H1 (cell line): ENCODE results near the gene EMX1. TPM values are rescaled to one million over a fixed set of nuclear protein-coding genes. Genes with fewer than 3 reads are reported as not detected.

Experiments used
- CTCF ChIA-PET: fragments of 300-600 bp; sonication (Branson Sonifier 250); formaldehyde crosslinking; loops from one replicate; lab custom pipeline; 2021; ENCODE audit not compliant: partially characterized antibody; lab: Charles Lee
- POLR2A ChIA-PET: fragments of 300-600 bp; sonication (Branson Sonifier 250); formaldehyde crosslinking; loops from one replicate; lab custom pipeline; 2021; ENCODE audit warnings: inconsistent platforms; ENCODE audit not compliant: partially characterized antibody; lab: Charles Lee
- DNase-seq, 2 experiments: peaks; one replicate each; pipeline versions ENCODE4 v3.0.0 to v3.0.0-alpha.2; 2010 to 2022; ENCODE audit warnings: low spot score in 2 of 2, low read depth in 1 of 2, mixed read lengths in 1 of 2
- FAIRE-seq: peaks from 2 replicates; lab custom pipeline; 2011; peaks lifted over from hg19 to GRCh38; lab: Jason Lieb, UNC
- H2AFZ ChIP-seq: 2 replicates; pipeline ENCODE4 v1.8.1; 2012; ENCODE audit warnings: low read length, inconsistent platforms
- H2AK5ac ChIP-seq: 2 replicates; pipeline ENCODE4 v1.6.1; 2013; ENCODE audit warnings: low read depth, low read length
- H2BK120ac ChIP-seq: replicated peaks from 2 replicates; pipeline ENCODE3; 2013; ENCODE audit warnings: low read depth, low read length, inconsistent platforms
- H2BK12ac ChIP-seq: 2 replicates; pipeline ENCODE4 v1.6.1; 2013; ENCODE audit warnings: low read depth, low read length
- H2BK15ac ChIP-seq: 2 replicates; pipeline ENCODE4 v1.6.1; 2013; ENCODE audit warnings: low read length
- H2BK20ac ChIP-seq: 2 replicates; pipeline ENCODE4 v1.6.1; 2013; ENCODE audit warnings: low read length
- H2BK5ac ChIP-seq: 2 replicates; pipeline ENCODE4 v1.6.1; 2013; ENCODE audit warnings: low read depth, low read length
- H3K14ac ChIP-seq: 2 replicates; pipeline ENCODE4 v1.6.1; 2013; ENCODE audit warnings: inconsistent platforms; ENCODE audit not compliant: insufficient read length
- H3K18ac ChIP-seq: 2 replicates; pipeline ENCODE4 v1.6.1; 2013; ENCODE audit warnings: low read length; ENCODE audit errors: extremely low read depth
- H3K23ac ChIP-seq: 2 replicates; pipeline ENCODE4 v1.6.1; 2013; ENCODE audit warnings: inconsistent platforms; ENCODE audit not compliant: insufficient read length
- H3K23me2 ChIP-seq: 2 replicates; pipeline ENCODE4 v1.6.1; 2013; ENCODE audit warnings: low read depth, low read length
- H3K27ac ChIP-seq: 2 replicates; pipeline ENCODE4 v1.6.1; 2011; ENCODE audit warnings: low read depth, low read length, inconsistent platforms
- H3K27me3 ChIP-seq, 4 experiments: replicated peaks in 1 of 4; 1 replicate in 1 of 4; 2 replicates in 3 of 4; pipeline versions ENCODE4 v1.6.1 to v1.8.1; 2011 to 2013; ENCODE audit warnings: low read length in 3 of 4, mild to moderate bottlenecking in 3 of 4, inconsistent platforms in 2 of 4, mixed read lengths in 2 of 4, moderate library complexity in 1 of 4; ENCODE audit not compliant: control insufficient read depth in 3 of 4, insufficient read depth in 3 of 4; ENCODE audit errors: extremely low read depth in 1 of 4
- H3K36me3 ChIP-seq, 4 experiments: 2 replicates each; pipeline versions ENCODE4 v1.6.1 to v1.8.1; 2011 to 2013; ENCODE audit warnings: mild to moderate bottlenecking in 4 of 4, low read length in 3 of 4, moderate library complexity in 2 of 4, control low read depth in 1 of 4, inconsistent platforms in 1 of 4; ENCODE audit not compliant: insufficient read depth in 4 of 4, control insufficient read depth in 2 of 4
- H3K4ac ChIP-seq: replicated peaks from 2 replicates; pipeline ENCODE3; 2013; ENCODE audit warnings: low read length, low read depth, mixed read lengths, inconsistent platforms; ENCODE audit not compliant: insufficient read length
- H3K4me1 ChIP-seq, 4 experiments: replicated peaks in 1 of 4; 1 replicate in 1 of 4; 2 replicates in 3 of 4; pipeline versions ENCODE4 v1.6.1 to v1.8.1; 2011 to 2013; ENCODE audit warnings: low read length in 3 of 4, inconsistent platforms in 2 of 4, mixed read lengths in 1 of 4; ENCODE audit not compliant: insufficient read depth in 4 of 4, control insufficient read depth in 3 of 4
- H3K4me2 ChIP-seq, 2 experiments: 2 replicates each; pipeline versions ENCODE4 v1.6.1 to v1.8.1; 2011 to 2013; ENCODE audit warnings: low read depth in 2 of 2, low read length in 2 of 2, control low read depth in 1 of 2, inconsistent platforms in 1 of 2, mild to moderate bottlenecking in 1 of 2; ENCODE audit not compliant: insufficient read depth in 1 of 2
- H3K4me3 ChIP-seq, 4 experiments: fragments of 200-600, 300-600 bp in 1 of 4; sonication (generic), shearing (Covaris generic), sonication (Bioruptor Twin) in 1 of 4; 2 replicates each; pipeline versions ENCODE4 v1.5.1 to v1.8.1; 2011 to 2016; ENCODE audit warnings: low read length in 4 of 4, low read depth in 3 of 4, control low read depth in 2 of 4, inconsistent platforms in 2 of 4, mild to moderate bottlenecking in 2 of 4, mixed read lengths in 1 of 4, moderate library complexity in 1 of 4; ENCODE audit not compliant: insufficient read depth in 2 of 4; ENCODE audit errors: extremely low read depth in 1 of 4
- H3K56ac ChIP-seq: replicated peaks from 2 replicates; pipeline ENCODE3; 2013; ENCODE audit warnings: low read depth, mild to moderate bottlenecking, mixed read lengths, low read length, inconsistent platforms; ENCODE audit not compliant: insufficient read length
- H3K79me1 ChIP-seq: 2 replicates; pipeline ENCODE4 v1.6.1; 2013; ENCODE audit warnings: low read depth, low read length, control low read depth
- H3K79me2 ChIP-seq, 2 experiments: 2 replicates each; pipeline versions ENCODE4 v1.6.1 to v1.8.1; 2012 to 2013; ENCODE audit warnings: low read length in 2 of 2, mild to moderate bottlenecking in 2 of 2, inconsistent platforms in 1 of 2; ENCODE audit not compliant: insufficient read depth in 2 of 2, control insufficient read depth in 1 of 2
- H3K9ac ChIP-seq, 4 experiments: replicated peaks in 1 of 4; 1 replicate in 1 of 4; 2 replicates in 3 of 4; pipeline versions ENCODE4 v1.6.1 to v1.8.1; 2011 to 2013; ENCODE audit warnings: low read depth in 3 of 4, low read length in 3 of 4, control low read depth in 2 of 4, mild to moderate bottlenecking in 2 of 4, moderate library complexity in 2 of 4, inconsistent platforms in 1 of 4; ENCODE audit errors: extremely low read depth in 1 of 4
- H3K9me3 ChIP-seq, 2 experiments: 2 replicates each; pipeline versions ENCODE4 v1.6.1 to v1.8.1; 2012 to 2013; ENCODE audit warnings: mild to moderate bottlenecking in 2 of 2, moderate library complexity in 2 of 2, control low read depth in 1 of 2, inconsistent platforms in 1 of 2, low read depth in 1 of 2, low read length in 1 of 2, mixed read lengths in 1 of 2; ENCODE audit not compliant: insufficient read depth in 2 of 2
- H4K20me1 ChIP-seq, 2 experiments: replicated peaks in 1 of 2; 2 replicates each; pipeline versions ENCODE3 to v1.8.1; 2011 to 2013; ENCODE audit warnings: inconsistent platforms in 2 of 2, low read length in 2 of 2, mild to moderate bottlenecking in 1 of 2; ENCODE audit not compliant: insufficient read depth in 2 of 2, control insufficient read depth in 1 of 2
- H4K5ac ChIP-seq: 2 replicates; pipeline ENCODE4 v1.6.1; 2013; ENCODE audit warnings: low read length, low read depth, mixed read lengths, inconsistent platforms; ENCODE audit not compliant: insufficient read length
- H4K8ac ChIP-seq: 2 replicates; pipeline ENCODE4 v1.8.0; 2013; ENCODE audit warnings: mild to moderate bottlenecking, moderate library complexity, low read length, inconsistent platforms; ENCODE audit not compliant: insufficient read depth; ENCODE audit errors: extremely low read depth
- H4K91ac ChIP-seq: replicated peaks from 2 replicates; pipeline ENCODE3; 2013; ENCODE audit warnings: low read length, mixed read lengths, inconsistent platforms; ENCODE audit not compliant: insufficient read length
- EZH2 ChIP-seq: fragments of 200-600 bp; sonication (generic); IDR thresholded peaks from 2 replicates; pipeline ENCODE4 v1.7.1; 2012; ENCODE audit warnings: low read depth, mild to moderate bottlenecking, moderate library complexity, low read length, inconsistent platforms; ENCODE audit not compliant: severe bottlenecking
- KDM1A ChIP-seq: fragments of 200-600, 300-600 bp; sonication (generic); IDR thresholded peaks from 2 replicates; pipeline ENCODE4 v1.7.1; 2016; ENCODE audit warnings: mild to moderate bottlenecking, low read length, borderline replicate concordance
- POLR2A ChIP-seq, 2 experiments: IDR thresholded peaks; 1 replicate in 1 of 2; 2 replicates in 1 of 2; pipeline ENCODE4 v1.6.1; 2011; ENCODE audit warnings: low read depth in 2 of 2, low read length in 2 of 2, mild to moderate bottlenecking in 2 of 2; ENCODE audit errors: control extremely low read depth in 1 of 2
- RAD21 ChIP-seq, 2 experiments: IDR thresholded peaks in 1 of 2; conservative IDR thresholded peaks in 1 of 2; 2 replicates each; pipeline ENCODE4 v1.6.1; 2011; ENCODE audit warnings: low read depth in 2 of 2, low read length in 2 of 2, improper control_type of control experiment in 1 of 2, inconsistent platforms in 1 of 2, mild to moderate bottlenecking in 1 of 2, moderate library complexity in 1 of 2
- RBBP5 ChIP-seq: IDR thresholded peaks from 2 replicates; pipeline ENCODE4 v1.7.1; 2012; ENCODE audit warnings: low read depth, mild to moderate bottlenecking, inconsistent platforms, low read length, moderate library complexity, borderline replicate concordance
- RNF2 ChIP-seq: fragments of 200-900, 300-1000 bp; sonication (generic); IDR thresholded peaks from 2 replicates; pipeline ENCODE4 v1.7.1; 2016; ENCODE audit warnings: borderline replicate concordance, low read depth, mild to moderate bottlenecking, antibody characterized with exemption, low read length; ENCODE audit not compliant: poor library complexity, severe bottlenecking; ENCODE audit errors: missing control alignments
- TAF1 ChIP-seq: IDR thresholded peaks from 2 replicates; pipeline ENCODE4 v1.6.1; 2011; ENCODE audit warnings: mild to moderate bottlenecking, low read depth, low read length
- WGBS, 2 experiments: shearing (Covaris generic) in 1 of 2; methylation state at CpG; one replicate each; pipeline versions ENCODE4 v1.1.6 to v1.1.7; 2013 to 2015; ENCODE audit warnings: low lambda C conversion rate in 2 of 2, mixed read lengths in 2 of 2, inconsistent platforms in 1 of 2, low coverage in 1 of 2, missing lambda C conversion rate in 1 of 2; ENCODE audit not compliant: insufficient replicate concordance in 2 of 2, insufficient coverage in 1 of 2, insufficient read length in 1 of 2; ENCODE audit errors: extremely low coverage in 1 of 2, missing lambda C conversion rate in 1 of 2; 5-methylcytosine and 5-hydroxymethylcytosine counted together
- polyA plus RNA-seq, 7 experiments: library from polyadenylated mRNA; depleted of rRNA in 3 of 7; stranded (reverse) in 5 of 7; unstranded in 2 of 7; fragments of >200 nt in 5 of 7; fragments of 200-250 nt in 2 of 7; gene quantifications; 1 replicate in 5 of 7; 2 replicates in 1 of 7; 4 replicates in 1 of 7; pipeline versions ENCODE4 v1.2.1 to v1.2.3, GENCODE V29; 2011 to 2013; ENCODE audit warnings: missing spikeins in 2 of 7, mixed read lengths in 2 of 7
- total RNA-seq: library from RNA; stranded (reverse); fragmentation: NEBNext Ultra II Directional; extraction: Animal tissue kit (Norgen Biotek cat#: 25700); gene quantifications from 2 replicates; pipeline ENCODE4 v1.2.1, GENCODE V29; 2021

Gene EMX1
- total and polyA plus RNA-seq, 2 of the 8 experiments (the other 6 are each of a cell fraction or from before 2014, with no cell fraction given): 2.4 to 4.9 TPM

- Histone ChIP-seq H3K23ac (no peak overlapping the region), H2BK120ac (no peak overlapping the region), H3K27me3 (peaks cover 0 to 5% (median 0%) of the 10 kb centered on the region in 4 experiments; a peak in 1 of 7 replicates), H4K8ac (no peak overlapping the region), H2BK12ac (peak overlapping the region; percentile 84; the same call in 1 of the 2 replicates), H2AK5ac (no peak overlapping the region), H4K5ac (no peak overlapping the region), H3K56ac (no peak overlapping the region), H4K20me1 (no peaks in the 10 kb centered on the region)
- CTCF ChIA-PET: interaction anchor here (0.7 to 2.3 kb wide), 7 partner anchors 12 to 71 kb away, joined by 3 to 7 read pairs (median 4); partner anchors contain the start of gene SPR
- TF ChIP-seq POLR2A (IDR thresholded peaks at IDR 0.05; ENCODE audit: control extremely low read depth in 1 of 2, low read depth in 2 of 2, low read length in 2 of 2) (no peak), KDM1A (no peak), RAD21 (IDR thresholded peaks at IDR 0.05 in 1 of 2, conservative IDR thresholded peaks at IDR 0.05 in 1 of 2; ENCODE audit: low read depth in 2 of 2, low read length in 2 of 2) (no peak), TAF1 (no peak), EZH2 (no peak), RBBP5 (no peak), RNF2 (no peak)
- TF ChIP-seq, all 59 proteins: peak for 0
- H3K9ac ChIP-seq: no peak overlapping the region
- peak overlapping the region; percentile 1 for H4K91ac ChIP-seq
- no peak overlapping the region for H2AFZ ChIP-seq
- H3K79me2 ChIP-seq: no peaks in the 10 kb centered on the region
- H3K4me2 ChIP-seq: no peak overlapping the region
- no peaks in the 10 kb centered on the region for H3K9me3 ChIP-seq
- no peak overlapping the region for H3K4ac ChIP-seq
- no peak overlapping the region for H2BK20ac ChIP-seq
- no peaks in the 10 kb centered on the region for H3K79me1 ChIP-seq
- H3K27ac ChIP-seq: no peak overlapping the region
- H3K4me3 ChIP-seq: no peak overlapping the region
- peaks cover 12 to 25% (median 16%) of the 10 kb centered on the region in 4 experiments for H3K4me1 ChIP-seq
- H2BK15ac ChIP-seq: no peak overlapping the region
- DNase-seq (no peak), FAIRE-seq (no peak)
- no peak overlapping the region for H3K14ac ChIP-seq
- WGBS, 2 experiments: 95% methylated on average over 12 of the region's 13 CpGs; no CpG with 5 or more reads in 1 of the 2 experiments
- no peaks in the 10 kb centered on the region for H3K23me2 ChIP-seq
- H3K18ac ChIP-seq: peak overlapping the region; percentile 62; the same call in 1 of the 2 replicates
- H3K36me3 ChIP-seq: no peaks in the 10 kb centered on the region
- POLR2A ChIA-PET: interaction anchor here (1.6 kb wide), 1 partner anchor 18 kb away, joined by 4 read pairs; no protein-coding TSS in a partner anchor
- H2BK5ac ChIP-seq: 0 out of 2 replicates have a peak overlapping the region, but pooled peaks have one; percentile 75
Observed at GRCh38 chr2:72958542-72959385, 41.4 kb downstream of the EMX1 start.
